Measurements from ENCODE around the gene DPM2. TPM values are rescaled to one million over a fixed set of nuclear protein-coding genes. Genes with fewer than 3 reads are reported as not detected.

DPM2 gene
- total and polyA plus RNA-seq, 4 donors: 20.5 to 51.3 (median 50.9) TPM

DNA sequence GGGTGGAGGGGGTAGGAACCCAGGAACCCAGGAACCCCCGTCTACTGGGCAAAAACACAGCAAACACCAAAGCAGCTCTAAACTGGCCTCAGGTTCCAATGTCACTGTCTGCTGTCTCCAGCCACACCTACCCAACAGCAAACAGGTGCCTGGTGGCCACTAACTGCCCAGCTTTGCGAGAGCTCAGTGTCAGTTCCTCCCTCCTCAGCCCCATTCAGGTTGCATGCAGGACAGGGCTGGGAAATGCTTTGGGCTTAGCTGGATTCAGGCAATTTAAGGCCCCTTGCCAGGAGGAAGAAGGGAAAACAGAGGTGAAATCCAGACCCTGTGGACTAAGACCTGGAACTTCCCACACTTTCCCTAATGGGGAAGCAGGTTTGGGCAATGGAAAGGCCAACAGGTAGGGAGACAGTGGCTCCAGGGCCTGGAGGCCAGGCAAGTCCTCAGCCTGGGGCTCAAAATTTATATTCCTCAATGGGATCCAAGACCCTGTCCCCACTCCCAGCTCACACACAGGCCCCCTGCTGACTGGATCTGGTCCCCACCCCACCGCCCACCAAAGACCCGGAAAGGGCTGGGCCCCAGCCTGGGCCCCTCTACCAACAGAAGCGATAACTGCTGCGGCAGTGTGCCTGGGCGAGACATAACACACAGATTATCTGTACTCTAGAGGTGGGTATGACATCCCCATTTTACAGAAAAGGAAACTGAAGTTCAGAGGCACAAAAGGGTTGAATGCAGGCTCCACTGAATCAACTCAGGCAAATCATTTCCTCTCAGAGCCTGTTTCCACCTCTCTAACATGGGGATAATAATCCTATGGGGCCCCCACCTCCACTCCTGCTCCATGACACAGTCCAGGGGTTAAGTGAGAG, 39.6 kb upstream of the DPM2 start:
- 72 to 79% methylated on average over 7 of the region's 7 CpGs for WGBS, 2 donors
- Histone ChIP-seq H3K4me3 (no peak overlapping the region), H3K4me1 (ENCODE audit: control insufficient read depth in 5 of 5, insufficient read depth in 5 of 5, low read length in 5 of 5) (peaks cover 9 to 79% (median 31%) of the 10 kb centered on the region in 5 donors)

DNA sequence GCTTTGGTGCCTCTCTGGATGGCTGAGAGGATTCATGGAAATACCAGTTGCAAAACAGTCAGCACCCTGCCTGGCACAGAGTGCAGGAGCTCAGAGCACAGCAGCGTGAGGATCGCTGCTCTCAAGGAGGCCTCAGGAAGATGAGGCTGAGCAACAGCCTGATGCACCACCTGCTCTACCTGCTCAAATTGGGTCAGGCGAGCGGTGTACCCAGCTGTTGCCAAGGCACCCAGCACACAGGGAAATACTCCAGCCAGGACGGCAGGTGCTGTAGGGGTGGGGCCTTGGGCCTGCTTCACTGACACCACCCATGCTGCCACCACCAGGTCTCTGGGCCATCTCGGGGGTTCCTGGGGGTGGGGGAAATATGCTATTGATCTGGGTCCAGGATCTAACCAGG, 38.8 kb upstream of the DPM2 start:
- TF ChIP-seq, protein P1, sequence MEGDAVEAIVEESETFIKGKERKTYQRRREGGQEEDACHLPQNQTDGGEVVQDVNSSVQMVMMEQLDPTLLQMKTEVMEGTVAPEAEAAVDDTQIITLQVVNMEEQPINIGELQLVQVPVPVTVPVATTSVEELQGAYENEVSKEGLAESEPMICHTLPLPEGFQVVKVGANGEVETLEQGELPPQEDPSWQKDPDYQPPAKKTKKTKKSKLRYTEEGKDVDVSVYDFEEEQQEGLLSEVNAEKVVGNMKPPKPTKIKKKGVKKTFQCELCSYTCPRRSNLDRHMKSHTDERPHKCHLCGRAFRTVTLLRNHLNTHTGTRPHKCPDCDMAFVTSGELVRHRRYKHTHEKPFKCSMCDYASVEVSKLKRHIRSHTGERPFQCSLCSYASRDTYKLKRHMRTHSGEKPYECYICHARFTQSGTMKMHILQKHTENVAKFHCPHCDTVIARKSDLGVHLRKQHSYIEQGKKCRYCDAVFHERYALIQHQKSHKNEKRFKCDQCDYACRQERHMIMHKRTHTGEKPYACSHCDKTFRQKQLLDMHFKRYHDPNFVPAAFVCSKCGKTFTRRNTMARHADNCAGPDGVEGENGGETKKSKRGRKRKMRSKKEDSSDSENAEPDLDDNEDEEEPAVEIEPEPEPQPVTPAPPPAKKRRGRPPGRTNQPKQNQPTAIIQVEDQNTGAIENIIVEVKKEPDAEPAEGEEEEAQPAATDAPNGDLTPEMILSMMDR (IDR thresholded peaks at IDR 0.05; ENCODE audit: control extremely low read depth, extremely low read depth): no peak
- Histone ChIP-seq H3K9ac (ENCODE audit: insufficient read depth in 1 of 2, low read length in 2 of 2) (no peak overlapping the region), H3K27ac (ENCODE audit: low read depth in 1 of 2, low read length in 1 of 2) (peak overlapping the region in 1 of 2 donors; percentile 85), H3K4me3 (no peak overlapping the region), H3K4me1 (ENCODE audit: control insufficient read depth in 5 of 5, insufficient read depth in 5 of 5, low read length in 5 of 5) (peaks cover 9 to 82% (median 34%) of the 10 kb centered on the region in 5 donors), H3K36me3 (ENCODE audit: control insufficient read depth in 4 of 4, insufficient read depth in 4 of 4, low read length in 4 of 4) (peaks cover 0 to 3% (median 0%) of the 10 kb centered on the region in 4 donors), H3K27me3 (ENCODE audit: control insufficient read depth in 3 of 3, insufficient read depth in 3 of 3, low read length in 2 of 3) (no peaks in the 10 kb centered on the region), H3K9me3 (ENCODE audit: control insufficient read depth in 4 of 4, insufficient read depth in 3 of 4, low read length in 3 of 4) (no peaks in the 10 kb centered on the region)
- no peak for ATAC-seq (ENCODE audit: insufficient read depth, low FRiP score)
- DNase-seq: no peak
- WGBS, 2 donors: 67 to 89% methylated on average over 6 of the region's 6 CpGs

More for the DNA sequence above, 39.6 kb upstream of the DPM2 start:
- Histone ChIP-seq H3K9me3 (ENCODE audit: control insufficient read depth in 4 of 4, insufficient read depth in 3 of 4, low read length in 3 of 4) (no peaks in the 10 kb centered on the region), H3K27me3 (ENCODE audit: control insufficient read depth in 3 of 3, insufficient read depth in 3 of 3, low read length in 2 of 3) (no peaks in the 10 kb centered on the region), H3K27ac (ENCODE audit: low read depth in 1 of 2, low read length in 1 of 2) (peak overlapping the region; percentile 58 to 85), H3K36me3 (ENCODE audit: control insufficient read depth in 4 of 4, insufficient read depth in 4 of 4, low read length in 4 of 4) (peaks cover 0 to 3% (median 0%) of the 10 kb centered on the region in 4 donors), H3K9ac (ENCODE audit: insufficient read depth in 1 of 2, low read length in 2 of 2) (peak overlapping the region; percentile 36 to 74)
- TF ChIP-seq, protein P1 (IDR thresholded peaks at IDR 0.05; ENCODE audit: control extremely low read depth, extremely low read depth): no peak
- ATAC-seq (ENCODE audit: insufficient read depth, low FRiP score) (no peak), DNase-seq (no peak)

DNA sequence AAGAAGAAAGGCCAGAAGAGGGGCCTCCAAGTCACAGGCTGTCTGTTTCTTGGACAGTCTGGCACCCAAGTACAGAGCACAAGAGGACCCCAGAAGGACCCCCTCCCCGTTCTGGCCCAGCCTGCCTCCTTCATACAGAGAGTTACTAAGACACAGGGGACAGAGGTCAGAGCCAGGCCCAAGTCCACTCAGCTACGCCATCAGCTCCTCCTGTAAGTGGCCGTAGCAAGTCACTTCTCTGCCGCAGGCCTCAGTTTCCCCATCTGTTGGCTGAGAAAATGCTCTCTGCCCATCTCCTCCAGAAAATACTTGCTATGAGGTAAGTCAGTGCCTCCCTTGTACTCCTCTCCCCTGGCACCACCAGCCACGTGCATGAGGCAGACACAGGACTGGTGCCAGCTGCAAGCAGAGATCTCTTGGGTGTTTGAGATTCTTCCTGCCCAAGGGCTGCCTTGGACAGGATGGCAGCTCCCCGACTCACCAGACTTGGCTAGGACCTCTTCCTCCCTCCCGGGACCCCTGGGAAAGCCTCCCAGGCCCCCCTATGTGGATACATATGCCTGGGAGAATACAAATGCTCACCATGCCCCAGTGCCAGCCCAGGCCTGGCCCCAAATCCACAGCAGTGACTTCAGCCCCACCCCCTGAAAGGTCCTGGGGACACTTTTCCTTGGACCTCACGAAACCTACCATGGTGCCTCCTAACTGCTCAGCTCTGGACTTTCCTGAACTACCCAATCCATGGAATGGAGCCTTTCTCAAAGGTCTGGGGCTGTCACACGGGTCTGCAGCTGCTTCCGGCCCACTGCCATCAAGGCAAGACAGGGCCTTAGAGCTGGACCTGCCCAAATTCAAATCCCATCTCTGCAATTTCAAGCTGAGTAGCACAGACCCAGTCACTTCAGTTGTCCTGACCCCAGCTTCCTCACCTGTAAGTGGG, 38.0 kb upstream of the DPM2 start:
- peak overlapping the region in 1 of 2 donors; percentile 61 for H3K27ac ChIP-seq (ENCODE audit: low read depth in 1 of 2, low read length in 1 of 2)
- H3K4me1 ChIP-seq (ENCODE audit: control insufficient read depth in 5 of 5, insufficient read depth in 5 of 5, low read length in 5 of 5): peaks cover 9 to 86% (median 36%) of the 10 kb centered on the region in 5 donors
- ATAC-seq (ENCODE audit: insufficient read depth, low FRiP score) (no peak), DNase-seq (no peak)
- H3K27me3 ChIP-seq (ENCODE audit: control insufficient read depth in 3 of 3, insufficient read depth in 3 of 3, low read length in 2 of 3): no peaks in the 10 kb centered on the region
- H3K36me3 ChIP-seq (ENCODE audit: control insufficient read depth in 4 of 4, insufficient read depth in 4 of 4, low read length in 4 of 4): peaks cover 0 to 3% (median 0%) of the 10 kb centered on the region in 4 donors
- TF ChIP-seq, protein P1 (IDR thresholded peaks at IDR 0.05; ENCODE audit: control extremely low read depth, extremely low read depth): no peak
- H3K9ac ChIP-seq (ENCODE audit: insufficient read depth in 1 of 2, low read length in 2 of 2): no peak overlapping the region
- no peak overlapping the region for H3K4me3 ChIP-seq
- H3K9me3 ChIP-seq (ENCODE audit: control insufficient read depth in 4 of 4, insufficient read depth in 3 of 4, low read length in 3 of 4): no peaks in the 10 kb centered on the region
- WGBS, 2 donors: 80 to 86% methylated on average over 10 of the region's 10 CpGs
